GM19395 (cell line): ENCODE data around the gene MYRIP.
"Not testable (repeated sequence)": the region's sequence is repeated elsewhere in the genome, so short reads cannot be mapped to it uniquely, and the experiment has no call there.

Experiments
- ATAC-seq: cut with Tn5 transposase; IDR thresholded peaks from one replicate; pipeline ENCODE4 v1.9.1; 2021; ENCODE audit warnings: mild to moderate bottlenecking, moderate library complexity; ENCODE audit not compliant: unreplicated experiment

Gene MYRIP

GRCh38 chr3:39805650-39806049, 3.8 kb upstream of the MYRIP start:
- no peak for ATAC-seq

GRCh38 chr3:39806820-39807219, 2.6 kb upstream of the MYRIP start:
- no peak for ATAC-seq

- ATAC-seq, result peak; percentile 8
Measured at GRCh38 chr3:39808467-39809180, 785 bp upstream of the MYRIP start.

GRCh38 chr3:39809995-39810595, 686 bp downstream of the MYRIP start:
- no peak for ATAC-seq

GRCh38 chr3:39810647-39811161, 1.3 kb downstream of the MYRIP start:
- ATAC-seq, result no peak

- no peak for ATAC-seq
Measured at GRCh38 chr3:39811561-39811960, 2.2 kb downstream of the MYRIP start.

GRCh38 chr3:39812537-39812936, 3.1 kb downstream of the MYRIP start:
- no peak for ATAC-seq

- ATAC-seq, result no peak
Measured at GRCh38 chr3:39814007-39814406, 4.6 kb downstream of the MYRIP start.

- no peak for ATAC-seq
Measured at GRCh38 chr3:39819899-39820298, 10.5 kb downstream of the MYRIP start.

GRCh38 chr3:39833764-39834163, 24.4 kb downstream of the MYRIP start:
- ATAC-seq, result not testable (repeated sequence)

- ATAC-seq, result no peak
Measured at GRCh38 chr3:39839484-39839883, 30.1 kb downstream of the MYRIP start.

GRCh38 chr3:39843440-39843839, 34.0 kb downstream of the MYRIP start:
- no peak for ATAC-seq

- ATAC-seq, result no peak
Measured at GRCh38 chr3:39848365-39848764, 39.0 kb downstream of the MYRIP start.

GRCh38 chr3:39849992-39850715, 40.7 kb downstream of the MYRIP start:
- no peak for ATAC-seq

- ATAC-seq, result no peak
Measured at GRCh38 chr3:39850716-39851032, 41.3 kb downstream of the MYRIP start.

GRCh38 chr3:39855517-39855916, 46.1 kb downstream of the MYRIP start:
- no peak for ATAC-seq

- no peak for ATAC-seq
Measured at GRCh38 chr3:39869890-39870289, 60.5 kb downstream of the MYRIP start.

GRCh38 chr3:39870706-39871105, 61.3 kb downstream of the MYRIP start:
- ATAC-seq, result no peak

GRCh38 chr3:39879581-39879980, 70.2 kb downstream of the MYRIP start:
- no peak for ATAC-seq

GRCh38 chr3:39882111-39882510, 72.7 kb downstream of the MYRIP start:
- ATAC-seq, result no peak

- ATAC-seq, result no peak
Measured at GRCh38 chr3:39892068-39892467, 82.7 kb downstream of the MYRIP start.

- ATAC-seq, result no peak
Measured at GRCh38 chr3:39896184-39896583, 86.8 kb downstream of the MYRIP start.
